IPS-20b (cell line): ENCODE results near the gene NGB.

Experiments
- H3K27ac ChIP-seq: one replicate; pipeline ENCODE4 v1.5.1; 2013; ENCODE audit warnings: low read length
- H3K27me3 ChIP-seq: 2 replicates; pipeline ENCODE4 v1.6.1; 2013; ENCODE audit warnings: mild to moderate bottlenecking, low read length, inconsistent platforms; ENCODE audit not compliant: insufficient read depth
- H3K36me3 ChIP-seq: 2 replicates; pipeline ENCODE4 v1.6.1; 2013; ENCODE audit warnings: low read depth, mild to moderate bottlenecking, inconsistent platforms, low read length, moderate library complexity; ENCODE audit not compliant: insufficient read depth
- H3K4me1 ChIP-seq: 2 replicates; pipeline ENCODE4 v1.6.1; 2013; ENCODE audit warnings: mild to moderate bottlenecking, control low read depth, inconsistent platforms, low read length, moderate library complexity; ENCODE audit not compliant: insufficient read depth
- H3K4me3 ChIP-seq: 2 replicates; pipeline ENCODE4 v1.5.1; 2013; ENCODE audit warnings: mild to moderate bottlenecking, low read length, inconsistent platforms
- H3K9ac ChIP-seq: 2 replicates; pipeline ENCODE4 v1.6.1; 2013; ENCODE audit warnings: low read depth, mild to moderate bottlenecking, inconsistent platforms, low read length, moderate library complexity
- H3K9me3 ChIP-seq: 2 replicates; pipeline ENCODE4 v1.6.1; 2013; ENCODE audit warnings: mild to moderate bottlenecking, low read depth, low read length, inconsistent platforms; ENCODE audit not compliant: insufficient read depth

Gene NGB

DNA sequence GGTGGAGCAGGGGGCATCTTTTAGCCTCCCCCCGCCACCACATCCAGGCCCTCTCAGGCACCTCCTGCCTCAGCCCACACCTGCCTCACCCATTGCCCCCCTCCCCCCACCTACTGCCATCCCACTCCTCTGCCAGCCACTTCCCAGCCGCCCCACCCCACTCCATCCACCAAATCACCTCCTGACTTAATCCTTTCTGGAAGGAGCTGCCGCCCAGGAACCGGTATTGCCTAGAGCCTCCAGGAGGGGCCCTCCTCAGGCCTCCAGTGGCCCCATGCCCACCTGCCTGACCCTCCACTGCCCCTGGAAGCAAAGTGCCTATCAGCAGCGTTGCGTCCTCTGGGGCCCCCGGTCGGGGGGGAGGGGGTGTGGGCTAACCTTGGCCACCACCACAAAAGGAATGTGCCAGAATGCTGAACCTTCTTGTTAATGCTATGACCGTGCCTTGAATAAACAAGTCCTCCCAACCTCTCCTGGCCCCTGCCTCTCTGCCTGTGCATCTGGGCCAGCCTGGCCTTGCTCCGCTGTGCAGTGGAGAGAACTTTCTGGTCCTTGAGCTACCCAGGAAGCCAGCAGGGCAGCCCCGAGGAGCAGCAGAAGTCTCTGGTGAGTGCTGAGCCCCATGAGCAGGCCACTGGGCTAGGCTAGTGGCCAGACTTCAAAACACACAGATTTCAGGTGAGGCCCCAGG, 11.8 kb downstream of the NGB start:
- Histone ChIP-seq H3K4me1 (no peaks in the 10 kb centered on the region), H3K9ac (no peak overlapping the region), H3K27ac (no peak overlapping the region), H3K9me3 (no peaks in the 10 kb centered on the region), H3K4me3 (no peak overlapping the region), H3K27me3 (no peaks in the 10 kb centered on the region), H3K36me3 (no peaks in the 10 kb centered on the region)

DNA sequence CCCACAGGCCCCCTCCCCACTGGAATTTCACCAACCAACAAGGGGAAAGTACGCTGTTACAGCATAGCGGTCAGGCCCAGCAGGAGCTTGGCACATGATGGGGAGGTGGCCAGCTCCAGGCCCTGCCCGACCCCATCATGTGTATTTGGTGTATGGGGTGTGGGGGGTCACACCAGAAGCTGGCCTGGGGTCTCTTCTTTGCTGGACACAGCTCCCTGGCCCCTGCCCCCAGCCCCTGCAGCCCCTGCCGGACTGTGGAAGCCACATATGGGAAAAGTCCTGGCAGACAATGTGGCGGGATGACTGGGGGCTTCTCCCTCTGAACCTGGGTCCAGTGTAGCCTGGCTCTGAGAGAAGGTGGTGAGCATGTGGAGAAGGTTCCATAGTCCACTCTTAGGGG, 12.4 kb downstream of the NGB start:
- Histone ChIP-seq H3K9ac (no peak overlapping the region), H3K9me3 (no peaks in the 10 kb centered on the region), H3K4me3 (no peak overlapping the region), H3K27ac (no peak overlapping the region), H3K27me3 (no peaks in the 10 kb centered on the region), H3K36me3 (no peaks in the 10 kb centered on the region), H3K4me1 (no peaks in the 10 kb centered on the region)

DNA sequence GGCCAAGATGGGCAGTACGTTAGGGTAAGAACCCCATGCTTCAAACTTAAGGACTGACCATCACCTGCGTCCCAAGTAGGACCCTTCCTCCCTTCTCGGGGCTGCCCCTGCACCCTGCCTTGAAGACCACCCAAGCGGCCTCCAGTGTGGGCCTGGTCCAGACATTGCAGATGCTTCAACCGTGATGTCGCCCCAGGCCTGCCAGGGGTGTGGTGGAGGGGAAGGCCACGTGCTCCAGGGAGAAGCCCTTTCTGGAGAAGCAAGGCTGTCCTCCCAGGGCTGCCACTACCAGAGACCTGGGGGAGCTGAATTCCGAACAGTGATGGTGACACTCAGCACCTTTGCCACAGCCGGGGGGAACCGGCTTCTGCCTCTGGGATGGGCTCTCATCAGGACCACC, 13.3 kb downstream of the NGB start:
- Histone ChIP-seq H3K27me3 (no peaks in the 10 kb centered on the region), H3K4me3 (no peak overlapping the region), H3K36me3 (no peaks in the 10 kb centered on the region), H3K27ac (no peak overlapping the region), H3K9me3 (no peaks in the 10 kb centered on the region), H3K9ac (no peak overlapping the region), H3K4me1 (no peaks in the 10 kb centered on the region)

DNA sequence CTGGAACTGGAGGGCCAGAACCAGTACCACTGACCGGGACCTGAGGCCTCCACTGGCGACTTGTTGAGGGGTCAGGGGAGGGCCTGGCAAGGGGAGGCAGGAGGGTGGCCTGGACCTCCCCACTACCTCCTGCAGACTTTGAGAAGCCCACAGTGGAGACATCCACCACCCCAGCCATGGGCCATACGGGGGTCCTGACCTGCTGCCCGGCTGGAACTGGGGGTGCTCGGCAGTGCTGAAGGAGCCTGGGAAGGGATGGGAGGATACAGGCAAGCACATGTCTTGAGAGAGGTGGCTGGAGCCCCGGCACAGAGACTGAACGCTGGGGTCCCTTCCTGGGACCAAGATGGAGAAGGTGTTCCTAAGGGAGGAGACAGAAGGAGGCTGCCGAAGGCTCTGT, 14.3 kb downstream of the NGB start:
- Histone ChIP-seq H3K27me3 (no peaks in the 10 kb centered on the region), H3K9me3 (no peaks in the 10 kb centered on the region), H3K9ac (no peak overlapping the region), H3K27ac (no peak overlapping the region), H3K4me3 (no peak overlapping the region), H3K36me3 (no peaks in the 10 kb centered on the region), H3K4me1 (no peaks in the 10 kb centered on the region)

DNA sequence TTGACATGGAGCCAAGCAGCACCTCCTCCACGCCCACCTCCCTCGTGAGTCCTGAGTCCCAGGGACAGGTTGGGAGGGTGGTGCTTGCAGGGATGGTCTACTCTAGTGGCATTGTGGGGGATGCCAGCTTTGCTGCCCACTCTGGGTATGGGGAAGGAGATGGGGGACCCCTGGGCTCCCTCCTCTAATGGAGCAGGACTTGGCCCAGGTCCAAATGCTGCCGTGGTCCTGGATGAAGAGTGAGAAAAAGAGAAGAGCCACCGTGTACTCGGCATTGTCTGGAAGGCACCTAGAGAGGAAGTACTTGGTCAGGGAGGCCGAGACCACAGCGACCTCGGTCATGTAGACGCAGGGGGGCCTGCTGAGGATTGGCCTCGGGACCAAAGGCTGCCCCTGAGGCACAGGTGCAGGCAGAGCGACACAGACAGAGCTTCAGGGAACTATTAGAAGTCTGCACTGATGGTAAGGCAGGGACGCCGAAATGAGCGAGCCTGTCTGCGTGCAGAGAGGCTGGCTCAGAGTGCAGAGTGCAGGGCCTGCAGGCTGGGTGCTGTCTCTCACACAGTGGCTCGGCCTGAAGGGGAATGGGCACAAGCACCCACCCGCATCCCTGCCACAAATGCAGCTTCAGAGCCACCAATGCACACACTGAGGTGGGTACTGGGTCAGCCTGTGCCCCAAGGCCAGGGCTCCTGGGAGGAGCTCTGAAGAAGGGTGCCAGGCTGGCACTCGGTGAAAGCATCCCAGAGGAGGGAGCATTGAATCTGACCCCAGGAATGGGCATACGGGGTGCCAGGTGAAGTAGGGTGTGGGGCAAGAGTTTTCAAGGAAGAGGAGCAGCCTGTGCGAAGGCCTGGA, 17.4 kb downstream of the NGB start:
- H3K4me1 ChIP-seq = no peaks in the 10 kb centered on the region
- no peaks in the 10 kb centered on the region for H3K9me3 ChIP-seq
- H3K27me3 ChIP-seq = no peaks in the 10 kb centered on the region
- no peaks in the 10 kb centered on the region for H3K36me3 ChIP-seq
- H3K9ac ChIP-seq = no peak overlapping the region
- H3K27ac ChIP-seq = no peak overlapping the region
- H3K4me3 ChIP-seq = no peak overlapping the region

DNA sequence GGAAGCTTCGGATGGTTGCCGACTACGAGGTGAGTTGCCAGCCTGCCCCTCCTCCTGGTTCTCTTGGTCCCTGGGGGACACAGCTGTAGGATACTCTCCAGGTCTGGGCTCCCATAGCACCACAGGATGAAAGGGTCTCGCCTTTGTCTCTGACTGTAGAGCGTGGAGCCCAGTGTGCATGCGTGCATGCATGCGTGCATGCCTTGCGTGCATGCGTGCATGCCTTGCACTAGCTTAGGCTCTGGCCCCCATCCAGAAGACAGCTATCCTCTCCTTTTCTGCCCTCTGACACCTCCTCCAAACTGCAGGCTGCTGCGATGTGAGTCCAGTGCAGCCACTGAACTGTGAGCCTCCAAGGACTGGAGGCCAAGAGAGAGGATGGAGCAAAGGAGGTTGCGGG, 19.1 kb downstream of the NGB start:
- Histone ChIP-seq H3K4me1 (no peaks in the 10 kb centered on the region), H3K27me3 (no peaks in the 10 kb centered on the region), H3K27ac (no peak overlapping the region), H3K9me3 (no peaks in the 10 kb centered on the region), H3K9ac (no peak overlapping the region), H3K4me3 (no peak overlapping the region), H3K36me3 (no peaks in the 10 kb centered on the region)

DNA sequence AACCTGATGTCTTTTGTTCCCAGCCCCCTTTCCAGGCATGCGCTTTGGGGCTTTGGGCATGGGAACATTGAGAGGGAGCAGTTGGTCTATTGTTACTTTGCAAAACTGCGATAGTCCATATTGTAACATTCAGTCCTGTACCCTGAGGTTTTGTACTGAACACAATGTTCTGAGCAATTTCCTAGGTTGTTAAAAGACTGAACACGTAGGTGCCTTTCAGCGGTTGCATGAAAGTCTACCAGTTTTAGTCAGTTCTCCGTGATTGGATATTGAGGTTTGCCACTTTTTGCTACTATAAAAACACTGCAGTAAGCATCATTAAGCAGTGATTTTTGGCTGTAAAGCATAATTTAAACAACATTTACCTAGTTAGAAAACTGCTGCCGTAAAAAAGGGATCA, 20.1 kb downstream of the NGB start:
- Histone ChIP-seq H3K4me3 (no peak overlapping the region), H3K9ac (no peak overlapping the region), H3K9me3 (no peaks in the 10 kb centered on the region), H3K27me3 (no peaks in the 10 kb centered on the region), H3K27ac (no peak overlapping the region), H3K36me3 (no peaks in the 10 kb centered on the region), H3K4me1 (no peaks in the 10 kb centered on the region)

DNA sequence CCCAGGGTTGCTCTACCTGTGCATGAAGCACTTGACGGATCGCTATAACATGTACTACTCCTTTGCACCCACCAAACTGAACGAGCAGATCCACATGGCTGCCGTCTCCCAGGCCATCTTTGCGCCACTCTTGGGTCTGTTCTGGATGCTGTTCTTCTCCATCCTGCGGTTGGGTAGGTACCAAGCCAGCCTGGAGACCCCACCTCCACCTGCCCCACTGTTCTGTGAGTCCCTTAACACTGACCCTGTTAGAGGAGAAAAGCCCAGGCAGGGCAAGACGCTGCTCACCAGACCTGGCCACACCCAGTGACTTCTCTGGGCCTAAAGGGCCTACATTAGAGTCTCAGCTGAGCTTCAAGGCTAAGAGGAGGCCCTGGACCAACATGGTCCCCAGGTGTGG, 21.7 kb downstream of the NGB start:
- H3K4me3 ChIP-seq = no peak overlapping the region
- no peak overlapping the region for H3K27ac ChIP-seq
- no peaks in the 10 kb centered on the region for H3K27me3 ChIP-seq
- no peak overlapping the region for H3K9ac ChIP-seq
- H3K9me3 ChIP-seq = no peaks in the 10 kb centered on the region
- no peaks in the 10 kb centered on the region for H3K36me3 ChIP-seq
- no peaks in the 10 kb centered on the region for H3K4me1 ChIP-seq

DNA sequence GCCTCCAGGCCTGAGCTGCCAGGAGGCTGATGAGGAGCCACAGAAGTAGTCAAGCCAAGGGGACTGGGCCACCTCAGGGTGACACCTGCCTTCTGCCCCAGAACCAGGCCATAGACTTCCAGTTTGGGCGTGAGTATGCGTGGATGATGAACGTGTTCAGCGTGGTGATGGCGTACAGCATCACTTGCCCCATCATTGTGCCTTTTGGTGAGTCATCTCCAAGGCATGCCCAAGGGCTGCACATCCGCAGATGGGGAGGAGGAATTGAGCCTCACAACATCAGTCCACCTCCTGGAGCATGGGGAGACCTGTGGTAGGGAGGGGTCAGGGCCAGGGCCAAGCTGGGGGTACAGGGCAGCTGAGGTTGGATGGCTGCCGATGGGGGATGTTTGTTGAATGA, 22.3 kb downstream of the NGB start:
- Histone ChIP-seq H3K9ac (no peak overlapping the region), H3K27ac (no peak overlapping the region), H3K9me3 (no peaks in the 10 kb centered on the region), H3K36me3 (no peaks in the 10 kb centered on the region), H3K4me1 (no peaks in the 10 kb centered on the region), H3K4me3 (no peak overlapping the region), H3K27me3 (no peaks in the 10 kb centered on the region)

DNA sequence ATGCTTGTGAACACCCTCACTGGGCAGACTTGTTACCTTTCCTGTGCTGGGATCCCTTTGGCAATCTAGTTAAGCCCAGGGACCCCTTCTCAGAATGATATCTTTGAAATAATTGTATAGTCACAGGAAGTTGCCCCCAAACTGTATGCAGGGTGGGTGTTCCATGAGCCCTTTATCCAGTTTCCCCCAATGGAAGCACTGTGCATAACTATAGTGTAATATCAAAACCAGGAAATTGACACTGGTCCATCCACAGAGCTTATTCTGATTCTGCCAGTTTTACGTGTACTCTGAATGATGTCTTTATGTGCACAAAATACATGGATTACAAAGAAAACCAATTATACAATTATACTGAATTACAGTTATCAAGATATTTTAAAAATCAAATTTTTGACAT, 24.2 kb downstream of the NGB start:
- Histone ChIP-seq H3K4me3 (no peak overlapping the region), H3K9me3 (no peaks in the 10 kb centered on the region), H3K4me1 (no peaks in the 10 kb centered on the region), H3K27ac (no peak overlapping the region), H3K9ac (no peak overlapping the region), H3K27me3 (no peaks in the 10 kb centered on the region), H3K36me3 (no peaks in the 10 kb centered on the region)

DNA sequence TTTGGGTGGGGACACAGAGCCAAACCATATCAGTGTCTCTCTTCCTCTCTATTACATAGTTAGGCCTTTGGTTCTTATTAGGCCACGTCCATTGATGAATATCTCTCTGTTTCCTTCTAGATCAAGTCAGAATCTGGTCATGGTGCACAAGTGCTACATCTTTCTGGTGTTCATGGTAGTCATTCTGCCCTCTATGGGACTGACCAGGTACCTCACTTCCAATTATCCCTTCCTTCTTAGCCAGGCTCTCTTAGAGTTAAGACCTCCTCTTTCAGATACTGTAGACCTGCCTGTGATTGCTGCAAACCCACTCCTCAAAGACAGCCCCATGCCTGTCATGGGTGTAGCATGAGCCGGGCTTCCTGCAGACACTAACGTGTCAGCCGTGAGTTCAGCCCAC, 25.2 kb downstream of the NGB start:
- Histone ChIP-seq H3K9me3 (no peaks in the 10 kb centered on the region), H3K4me1 (no peaks in the 10 kb centered on the region), H3K27me3 (no peaks in the 10 kb centered on the region), H3K4me3 (no peak overlapping the region), H3K9ac (no peak overlapping the region), H3K27ac (no peak overlapping the region), H3K36me3 (no peaks in the 10 kb centered on the region)

DNA sequence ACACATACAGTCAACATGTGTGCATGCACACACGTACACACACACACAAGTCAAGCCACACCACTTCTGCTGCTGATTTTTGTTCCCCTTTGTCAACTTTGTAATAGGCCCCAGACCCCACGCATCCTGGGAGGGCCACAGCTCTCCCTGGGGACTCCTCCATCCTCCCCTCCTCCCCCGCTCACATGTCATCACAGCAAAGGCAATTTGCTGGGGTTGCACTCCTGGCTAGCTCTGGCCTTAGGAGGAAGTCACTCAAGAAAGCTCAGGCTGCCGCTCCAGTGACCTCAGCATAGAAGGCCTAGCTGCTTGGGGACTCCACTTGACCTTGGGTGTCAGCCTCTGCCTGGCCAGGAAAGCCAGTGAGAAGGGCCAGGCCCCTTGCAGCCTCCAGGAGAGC, 27.2 kb downstream of the NGB start:
- Histone ChIP-seq H3K9me3 (no peaks in the 10 kb centered on the region), H3K27me3 (no peaks in the 10 kb centered on the region), H3K4me3 (no peak overlapping the region), H3K27ac (no peak overlapping the region), H3K36me3 (no peaks in the 10 kb centered on the region), H3K4me1 (no peaks in the 10 kb centered on the region), H3K9ac (no peak overlapping the region)
